DMS53 treated with DMSO at 0.1 percent for 48 hours (cell line): Measurements from ENCODE around the gene MRPS26.
"Not testable (repeated sequence)": the region's sequence is repeated elsewhere in the genome, so short reads cannot be mapped to it uniquely, and the experiment has no call there.

Experiments
- DNase-seq: peaks from one replicate; lab custom pipeline; 2025; ENCODE audit not compliant: unreplicated experiment; lab: John Stamatoyannopoulos, UW

Gene MRPS26

DNA sequence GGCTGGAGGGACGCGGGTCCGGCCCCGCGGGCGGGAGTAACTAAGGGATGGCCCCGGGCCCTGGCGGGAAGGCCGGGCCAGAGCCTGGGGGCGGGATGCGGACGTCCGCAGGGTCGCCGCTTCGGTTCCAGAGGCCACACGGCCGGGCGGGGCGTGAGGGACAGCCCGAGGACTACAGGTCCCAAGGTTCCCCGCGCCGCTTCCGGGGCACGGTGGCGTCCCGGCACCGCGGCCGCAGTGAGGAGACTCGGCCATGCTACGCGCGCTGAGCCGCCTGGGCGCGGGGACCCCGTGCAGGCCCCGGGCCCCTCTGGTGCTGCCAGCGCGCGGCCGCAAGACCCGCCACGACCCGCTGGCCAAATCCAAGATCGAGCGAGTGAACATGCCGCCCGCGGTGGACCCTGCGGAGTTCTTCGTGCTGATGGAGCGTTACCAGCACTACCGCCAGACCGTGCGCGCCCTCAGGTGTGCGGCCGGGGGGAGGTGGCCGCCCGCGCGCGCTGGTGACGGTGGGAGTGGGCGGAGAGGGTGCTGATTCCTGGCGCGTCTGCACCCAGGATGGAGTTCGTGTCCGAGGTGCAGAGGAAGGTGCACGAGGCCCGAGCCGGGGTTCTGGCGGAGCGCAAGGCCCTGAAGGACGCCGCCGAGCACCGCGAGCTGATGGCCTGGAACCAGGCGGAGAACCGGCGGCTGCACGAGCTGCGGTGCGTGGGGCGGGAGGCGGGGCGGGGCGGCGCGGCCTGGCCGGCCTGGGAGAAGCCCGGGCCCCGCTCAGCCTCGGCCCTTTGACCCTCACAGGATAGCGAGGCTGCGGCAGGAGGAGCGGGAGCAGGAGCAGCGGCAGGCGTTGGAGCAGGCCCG is at the start of gene MRPS26:
TSS of gene MRPS26 (plus strand) at position 237 of the 861 bp plus-strand sequence. CDS start at position 254, 17 bp downstream.
- peak; percentile 85 for DNase-seq

DNA sequence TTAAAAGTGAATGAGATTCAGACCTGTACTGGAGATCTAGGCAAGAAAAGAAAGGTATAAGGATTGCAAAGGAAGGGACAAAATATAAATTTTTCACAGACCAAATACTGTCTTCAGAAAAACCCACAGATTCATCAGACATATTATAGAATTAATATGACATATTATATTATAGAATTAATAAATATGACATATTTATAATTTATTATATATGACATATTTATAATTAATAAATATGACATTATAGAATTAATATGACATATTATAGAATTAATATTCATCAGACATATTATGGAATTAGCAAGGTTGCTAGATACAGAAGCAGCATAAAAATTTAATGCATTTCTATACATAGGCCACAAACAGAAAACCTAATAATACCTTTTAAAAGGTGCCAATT is 47.1 kb upstream of the MRPS26 start:
- no peak for DNase-seq

DNA sequence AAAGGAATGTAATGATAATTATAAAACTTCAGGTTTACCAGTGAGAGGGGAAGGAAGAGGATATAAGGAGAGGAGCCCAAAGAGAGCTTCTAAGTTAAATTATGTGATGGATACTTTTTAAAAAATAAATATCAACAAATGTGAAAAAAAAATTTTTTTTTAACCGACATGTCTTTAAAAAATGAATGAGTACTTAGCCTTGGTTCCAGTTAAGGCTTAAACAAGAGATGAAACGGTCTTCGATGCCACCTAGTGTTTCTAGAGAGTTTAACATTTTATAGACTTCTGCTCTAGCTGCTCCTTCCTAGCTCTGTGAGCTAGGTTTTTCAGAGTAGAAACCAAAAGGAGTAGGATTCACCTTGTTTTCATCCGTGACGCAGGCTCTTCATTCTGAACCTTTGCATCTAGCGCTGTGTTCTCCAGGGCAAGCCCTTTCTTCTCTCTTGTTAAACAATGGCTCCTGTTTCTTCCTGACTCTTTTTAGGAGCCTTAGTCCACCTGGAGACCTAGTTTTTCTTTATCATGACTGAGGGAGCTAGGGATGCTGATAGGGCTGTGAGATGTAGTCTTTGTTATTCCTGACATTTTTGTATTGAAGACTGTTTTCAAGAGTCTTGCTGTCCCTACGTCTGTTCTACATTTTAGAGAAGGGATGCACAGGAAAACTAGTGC is 44.9 kb upstream of the MRPS26 start:
- peak; percentile 59 for DNase-seq

DNA sequence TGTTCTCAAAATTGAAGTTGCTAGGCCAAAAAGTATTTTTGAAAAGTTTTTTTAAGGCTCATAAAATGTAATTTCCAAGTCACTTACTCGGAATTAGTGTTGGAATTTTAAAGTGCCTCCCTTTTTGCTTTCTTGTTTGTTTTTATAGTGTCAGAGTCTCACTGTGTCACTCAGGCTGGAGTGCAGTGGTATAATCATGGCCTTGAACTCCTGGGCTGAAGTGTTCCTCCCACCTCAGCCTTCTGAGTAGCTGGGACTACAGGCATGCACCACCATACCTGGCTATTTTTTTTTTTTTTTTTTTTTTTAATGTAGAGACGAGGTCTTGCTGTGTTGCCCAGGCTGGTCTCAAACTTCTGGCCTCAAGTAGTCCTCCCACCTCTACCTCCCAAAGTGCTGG is 42.4 kb upstream of the MRPS26 start:
- no peak for DNase-seq

DNA sequence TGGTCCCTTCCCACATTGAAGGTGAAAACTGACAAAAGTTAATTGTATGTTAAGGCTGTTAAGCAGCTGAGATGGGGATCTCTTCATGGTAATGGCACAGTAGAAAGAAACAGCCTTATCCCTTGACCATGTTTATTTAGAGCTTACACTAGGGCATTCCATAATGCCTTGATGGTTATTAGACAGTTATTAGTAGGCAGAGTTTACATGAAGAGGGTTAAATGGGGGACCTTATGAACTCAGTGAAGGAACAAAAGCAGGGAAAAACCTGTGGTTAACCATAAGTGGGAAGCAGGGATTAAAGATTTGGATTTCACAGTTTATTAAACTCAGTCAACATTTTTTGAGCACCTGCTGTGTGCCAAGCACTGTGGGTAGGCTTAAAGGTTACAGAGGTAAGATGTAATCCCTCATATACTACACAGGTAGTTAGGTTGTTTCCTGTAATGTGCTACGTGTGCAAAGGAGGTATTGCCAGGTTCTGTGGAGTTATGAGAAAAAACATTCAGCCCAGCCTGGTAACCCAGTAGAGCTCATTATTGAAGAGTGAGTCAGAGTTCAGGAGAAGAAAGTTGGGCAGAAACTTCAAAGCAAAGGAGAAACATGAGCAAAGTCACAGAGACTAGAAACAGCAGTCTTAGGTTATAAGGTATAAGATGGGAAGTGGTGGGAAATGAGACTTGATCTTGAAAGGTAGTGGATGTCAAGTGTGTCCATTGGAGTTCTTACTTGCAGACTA is 34.7 kb upstream of the MRPS26 start:
- no peak for DNase-seq

DNA sequence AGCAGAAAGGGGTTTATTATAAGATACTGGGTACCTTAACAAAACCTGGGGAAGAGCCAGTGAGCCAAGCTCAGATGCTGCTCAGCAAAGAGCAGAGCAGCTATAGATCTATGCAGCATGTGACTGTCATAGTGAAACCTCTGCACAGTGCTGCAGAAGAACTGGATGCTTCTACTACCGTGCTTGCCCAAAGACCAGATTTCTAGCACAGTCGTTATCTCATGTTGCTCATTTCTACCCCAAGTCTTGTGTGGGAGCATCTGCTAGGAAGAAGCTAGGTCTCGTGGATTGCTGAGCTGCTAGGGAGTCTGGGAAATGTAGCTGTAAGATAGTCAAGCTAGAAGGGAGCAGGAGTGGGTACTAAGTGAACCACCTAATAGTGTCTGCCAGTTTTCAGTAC is 34.1 kb upstream of the MRPS26 start:
- DNase-seq = no peak

DNA sequence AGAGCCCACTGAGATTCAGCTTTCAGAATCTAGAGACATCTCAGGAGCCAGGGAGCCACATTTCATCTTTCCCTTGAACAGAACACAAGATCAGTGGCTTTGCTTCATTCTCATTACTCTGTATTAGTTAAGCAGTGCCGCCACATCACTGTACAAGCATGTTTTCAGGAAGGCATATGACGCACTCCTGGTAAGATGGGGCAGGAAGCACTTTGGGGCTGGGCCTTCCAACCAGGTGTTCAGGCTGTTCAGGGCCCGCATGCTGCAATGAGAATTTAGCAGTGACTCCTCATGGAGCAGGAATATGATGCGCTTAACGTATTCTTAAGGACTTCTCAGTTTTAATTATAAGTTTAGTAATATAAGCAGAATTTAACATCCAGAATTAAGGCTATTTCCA is 32.1 kb upstream of the MRPS26 start:
- no peak for DNase-seq

DNA sequence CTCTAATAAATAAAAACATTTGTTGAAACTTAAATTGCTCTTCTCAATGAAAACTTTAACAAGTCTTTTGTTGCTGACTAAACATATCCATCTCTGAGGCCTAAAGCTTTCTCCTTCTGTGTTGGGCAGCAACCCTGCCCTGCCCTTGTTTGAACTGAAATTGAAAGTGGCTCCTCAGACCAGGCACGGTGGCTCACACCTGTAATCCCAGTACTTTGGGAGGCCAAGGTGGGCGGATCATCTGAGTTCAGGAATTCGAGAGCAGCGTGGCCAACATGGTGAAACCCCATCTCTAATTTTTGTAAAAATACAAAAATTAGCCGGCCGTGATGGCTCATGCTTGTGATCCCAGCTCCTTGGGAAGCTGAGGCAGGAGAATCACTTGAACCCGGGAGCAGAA is 31.7 kb upstream of the MRPS26 start:
- DNase-seq = no peak

DNA sequence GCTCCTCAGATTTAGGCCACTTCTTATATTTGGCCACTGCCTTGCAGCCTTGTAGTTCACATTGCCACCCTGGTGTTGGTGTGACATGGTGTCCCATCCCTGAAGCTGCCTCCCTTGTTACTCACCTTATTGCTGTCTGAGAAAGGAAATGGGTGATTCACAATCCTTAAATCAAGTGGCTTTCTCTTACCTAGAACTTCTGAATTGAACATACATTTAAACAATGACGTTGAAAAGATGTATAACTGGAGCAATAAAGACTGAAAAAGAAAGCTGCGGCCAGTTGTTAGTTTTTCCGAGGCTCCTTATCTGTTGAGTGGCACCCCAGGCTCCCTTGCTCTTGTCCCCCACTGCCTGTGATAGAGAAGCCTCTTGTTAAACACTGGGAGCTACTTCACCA is 31.2 kb upstream of the MRPS26 start:
- no peak for DNase-seq

DNA sequence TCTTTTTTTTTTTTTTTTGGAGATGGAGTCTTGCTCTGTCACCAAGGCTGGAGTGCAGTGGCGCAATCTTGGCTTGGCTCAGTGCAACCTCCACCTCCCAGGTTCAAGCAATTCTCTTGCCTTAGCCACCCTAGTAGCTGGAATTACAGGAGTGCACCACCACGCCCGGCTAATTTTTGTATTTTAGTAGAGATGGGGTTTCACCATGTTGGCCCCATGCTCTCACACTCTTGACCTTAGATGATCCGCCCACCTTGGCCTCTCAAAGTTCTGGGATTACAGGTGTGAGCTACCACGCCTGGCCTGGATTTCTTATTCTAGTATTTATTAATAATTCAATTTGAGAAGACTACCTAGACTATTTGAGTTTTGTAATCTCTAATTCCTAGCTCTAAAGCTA is 30.6 kb upstream of the MRPS26 start:
- not testable (repeated sequence) for DNase-seq

DNA sequence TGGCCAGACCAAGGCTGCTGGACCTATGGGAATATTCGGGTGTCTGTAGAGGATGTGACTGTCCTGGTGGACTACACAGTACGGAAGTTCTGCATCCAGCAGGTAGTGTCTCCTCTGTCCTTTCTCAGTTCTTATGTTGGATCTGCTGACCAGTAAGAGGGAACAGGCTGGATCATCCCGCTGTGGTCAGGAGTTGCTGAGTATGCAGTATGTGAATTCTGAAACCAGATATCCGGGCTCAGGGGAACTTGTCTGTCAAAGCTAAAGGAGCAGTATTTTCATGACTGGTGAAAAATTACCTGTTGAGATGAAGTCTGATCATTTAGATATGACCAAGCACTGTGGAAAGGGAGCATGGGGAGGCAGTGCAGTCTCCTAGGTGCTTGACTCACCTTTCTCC is 24.5 kb upstream of the MRPS26 start:
- no peak for DNase-seq

DNA sequence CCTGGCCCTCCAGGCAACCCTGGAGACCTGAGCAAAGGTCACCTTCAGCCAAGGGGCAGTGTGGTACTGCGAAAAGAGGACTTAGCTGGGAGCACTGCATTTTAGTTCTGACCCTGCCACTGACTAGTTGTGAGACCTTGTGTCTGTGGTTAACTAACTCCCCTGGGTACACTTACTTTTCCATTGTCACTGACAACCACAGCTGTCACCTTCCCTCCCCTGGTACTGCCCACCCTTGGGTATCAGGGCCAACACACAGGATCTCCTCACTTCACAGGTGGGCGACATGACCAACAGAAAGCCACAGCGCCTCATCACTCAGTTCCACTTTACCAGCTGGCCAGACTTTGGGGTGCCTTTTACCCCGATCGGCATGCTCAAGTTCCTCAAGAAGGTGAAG is 24.1 kb upstream of the MRPS26 start:
- no peak for DNase-seq

DNA sequence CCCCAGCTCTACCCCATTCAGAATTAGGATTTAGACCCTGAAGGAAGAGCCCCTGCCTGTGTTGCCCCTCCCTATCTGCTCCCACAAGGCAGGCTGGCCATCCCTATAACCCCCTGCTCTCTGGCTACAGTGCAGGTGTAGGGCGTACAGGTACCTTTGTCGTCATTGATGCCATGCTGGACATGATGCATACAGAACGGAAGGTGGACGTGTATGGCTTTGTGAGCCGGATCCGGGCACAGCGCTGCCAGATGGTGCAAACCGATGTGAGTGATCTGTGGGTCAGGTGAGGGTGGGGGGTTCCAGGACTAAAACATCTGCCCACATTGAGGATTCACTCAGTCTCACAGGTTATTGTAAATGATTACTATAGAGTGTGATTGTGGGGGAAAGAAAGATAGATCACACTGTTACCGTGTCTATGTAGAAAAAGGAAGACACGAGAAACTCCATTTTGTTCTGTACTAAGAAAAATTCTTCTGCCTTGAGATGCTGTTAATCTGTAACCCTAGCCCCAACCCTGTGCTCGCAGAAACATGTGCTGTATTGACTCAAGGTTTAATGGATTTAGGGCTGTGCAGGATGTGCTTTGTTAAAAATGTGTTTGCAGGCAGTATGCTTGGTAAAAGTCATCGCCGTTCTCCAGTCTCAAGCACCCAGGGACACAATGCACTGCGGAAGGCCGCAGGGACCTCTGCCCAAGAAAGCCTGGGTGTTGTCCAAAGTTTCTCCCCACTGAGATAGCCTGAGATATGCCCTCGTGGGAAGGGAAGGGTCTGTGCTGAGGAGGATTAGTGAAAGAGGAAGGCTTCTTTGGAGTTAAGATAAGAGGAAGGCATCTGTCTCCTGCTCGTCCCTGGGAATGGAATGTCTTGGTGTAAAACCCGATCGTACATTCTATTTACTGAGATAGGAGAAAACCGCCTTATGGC is 23.0 kb upstream of the MRPS26 start:
- peak; percentile 27 for DNase-seq

DNA sequence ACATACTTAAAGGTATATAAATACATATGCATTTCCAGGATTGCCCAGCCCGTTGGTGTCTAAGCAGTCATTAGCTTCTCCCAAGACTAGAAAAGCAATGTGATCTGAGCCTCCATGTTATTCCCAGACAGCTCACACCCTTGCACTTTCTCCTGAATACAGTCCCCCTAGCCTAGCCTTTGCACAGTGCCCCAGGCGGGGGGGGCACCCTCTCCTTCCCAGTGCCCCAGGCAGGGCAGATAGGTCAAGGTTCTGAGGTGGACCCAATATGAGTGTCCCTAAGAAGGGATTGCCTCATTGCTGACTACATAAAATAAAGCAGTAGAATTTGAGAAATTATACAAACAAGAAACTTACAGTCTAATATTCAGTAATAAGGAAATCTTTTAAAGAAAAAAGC is 17.9 kb upstream of the MRPS26 start:
- no peak for DNase-seq

DNA sequence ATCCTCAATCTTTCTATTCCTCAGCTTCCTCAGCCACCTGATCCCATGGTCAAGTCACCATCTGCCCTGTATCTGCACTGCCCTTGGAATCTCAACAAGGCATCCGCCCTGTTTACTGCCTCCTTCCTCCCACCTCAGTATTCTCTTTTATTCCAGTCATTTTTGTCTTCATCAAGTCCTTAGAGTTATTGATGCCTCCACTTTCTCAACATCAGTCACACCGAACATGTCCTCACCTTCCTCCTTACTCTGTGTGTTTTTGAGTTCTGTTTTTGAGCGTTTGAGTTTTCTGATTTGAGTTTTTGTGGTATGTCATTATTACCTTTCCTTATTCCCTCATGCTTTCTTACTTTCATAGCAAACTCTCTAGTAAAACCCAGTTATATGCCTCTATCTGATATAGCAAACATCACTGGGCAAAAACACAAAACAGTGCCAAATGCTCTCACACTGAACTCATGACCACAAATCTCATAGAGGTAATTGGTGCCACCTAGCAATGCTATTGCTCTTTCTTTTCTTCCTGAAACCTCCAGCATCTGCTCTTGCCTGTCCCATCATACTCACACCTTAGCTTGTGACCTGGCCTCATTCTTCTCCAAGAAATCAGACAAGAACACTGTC is 14.2 kb upstream of the MRPS26 start:
- no peak for DNase-seq

DNA sequence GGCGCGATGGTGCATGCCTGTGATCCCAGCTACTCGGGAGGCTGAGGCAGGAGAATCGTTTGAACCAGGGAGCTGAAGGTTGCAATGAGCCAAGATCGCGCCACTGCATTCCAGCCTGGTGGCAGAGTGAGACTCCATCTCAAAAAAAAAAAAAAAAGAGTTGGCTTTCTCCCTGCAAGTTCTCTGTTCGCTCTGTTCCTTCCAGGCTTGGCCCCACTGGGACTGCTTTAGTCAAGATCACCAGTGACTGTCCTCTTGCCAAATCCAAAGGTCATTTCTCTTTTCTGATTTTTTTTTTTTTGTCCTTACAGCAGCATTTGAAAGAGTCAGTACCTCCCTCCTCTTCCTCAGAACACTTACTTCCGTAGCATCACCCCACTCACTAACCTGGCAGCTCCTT is 13.2 kb upstream of the MRPS26 start:
- no peak for DNase-seq

DNA sequence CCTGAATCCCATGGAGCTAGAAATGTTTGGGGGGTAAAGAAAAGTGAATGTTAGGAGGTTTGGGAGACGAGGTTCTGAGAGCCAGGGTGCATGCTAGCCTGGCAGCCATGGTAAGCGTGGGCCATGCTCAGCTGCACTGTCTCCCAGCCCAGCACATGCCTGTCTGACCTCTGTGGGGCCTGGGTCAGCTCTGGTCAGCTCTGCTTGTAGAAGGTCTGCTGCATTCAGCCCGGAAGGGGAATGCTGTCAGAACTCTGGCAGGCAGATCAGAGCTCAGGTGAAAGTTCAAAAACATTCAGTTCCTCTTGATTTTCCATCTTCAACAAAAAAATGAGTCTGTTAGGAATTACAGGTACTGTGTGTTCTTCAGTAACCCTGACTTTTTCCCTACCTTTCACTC is 8.2 kb upstream of the MRPS26 start:
- DNase-seq = no peak

DNA sequence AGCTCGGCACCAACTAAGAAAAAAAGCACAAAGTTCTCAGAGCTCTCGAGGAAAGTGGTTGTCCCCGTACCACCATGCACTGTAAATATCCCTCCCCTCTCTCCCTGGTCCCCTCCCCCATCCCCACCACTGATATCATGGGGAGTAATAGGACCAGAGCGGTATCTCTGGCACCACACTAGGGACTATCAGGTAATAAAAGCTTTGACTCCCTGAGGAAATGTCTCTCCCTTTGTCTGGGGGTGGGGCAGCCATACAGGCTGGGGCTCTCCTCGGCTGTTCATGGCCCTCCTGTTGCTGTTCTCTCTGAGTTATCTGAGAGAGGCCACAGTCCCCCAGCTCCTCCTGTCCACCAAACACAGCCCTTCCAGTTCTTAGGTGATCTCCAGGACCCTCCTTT is 7.4 kb upstream of the MRPS26 start:
- DNase-seq = no peak

DNA sequence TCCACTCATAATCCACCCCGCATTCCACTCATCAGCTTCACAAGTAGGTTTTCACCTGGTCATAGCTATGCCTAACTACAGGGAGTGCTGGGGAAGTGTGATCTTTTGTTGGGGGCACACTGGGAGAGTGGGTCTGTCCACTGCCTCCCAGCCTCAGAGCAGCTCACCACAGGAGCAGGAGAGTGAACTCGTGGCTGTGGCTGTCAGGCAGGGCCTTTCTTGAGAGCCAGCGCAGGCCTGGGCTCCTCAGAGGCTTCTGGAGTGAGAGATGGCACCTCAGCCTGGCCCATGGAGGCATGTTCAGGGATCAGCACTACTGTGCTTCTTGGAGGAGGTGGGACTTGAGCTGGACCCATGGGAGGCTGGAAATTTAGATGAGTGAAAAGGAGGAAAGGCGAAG is 6.4 kb upstream of the MRPS26 start:
- DNase-seq = no peak

DNA sequence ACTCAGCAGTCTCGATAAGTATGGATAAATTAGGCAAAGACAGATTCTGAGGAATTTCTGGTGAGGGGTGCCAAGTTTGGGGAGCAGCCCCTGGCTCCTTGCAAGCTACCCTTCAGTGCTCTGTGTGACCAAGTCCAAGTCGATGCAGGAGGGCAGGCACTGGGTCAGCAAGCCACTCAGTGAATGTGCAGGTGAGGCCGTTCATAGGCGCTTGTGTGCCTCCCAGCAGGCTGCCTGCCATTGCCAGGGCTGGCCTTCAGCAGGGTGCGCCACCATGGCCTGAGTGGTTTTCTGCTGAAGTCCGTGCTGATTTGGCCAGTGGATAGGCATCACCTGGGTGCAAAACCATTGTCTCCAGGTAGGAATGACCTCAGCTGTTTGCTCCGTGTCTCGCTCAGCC is 5.8 kb upstream of the MRPS26 start:
- no peak for DNase-seq
